Nucleus accumbens (tissue), 56 donors: ENCODE results near the gene IL1RAP.

ENCODE experiments used
- DNase-seq, 56 donors: peaks; one replicate each; lab custom pipeline; 2025; lab: John Stamatoyannopoulos, UW

IL1RAP gene

GRCh38 chr3:190695994-190696393, 182.1 kb downstream of the IL1RAP start:
- no peak for DNase-seq

GRCh38 chr3:190696777-190697501, 183.1 kb downstream of the IL1RAP start:
- peak in 1 of 56 donors; percentile 20 for DNase-seq

GRCh38 chr3:190697502-190697830, 183.6 kb downstream of the IL1RAP start:
- DNase-seq, result no peak

- no peak for DNase-seq
These were observed 184.0 kb downstream of the IL1RAP start for GRCh38 chr3:190697901-190698300.

GRCh38 chr3:190699776-190700175, 185.9 kb downstream of the IL1RAP start:
- no peak for DNase-seq

GRCh38 chr3:190701096-190701532, 187.2 kb downstream of the IL1RAP start:
- DNase-seq, result peak in 4 of 56 donors; percentile 1 to 8 (median 2)

GRCh38 chr3:190706582-190706981, 192.7 kb downstream of the IL1RAP start:
- DNase-seq, result no peak
